T-helper 9 cell (primary cell): ENCODE measurements around the gene ATP5IF1.

Experiments
- DNase-seq: peaks from one replicate; pipeline ENCODE4 v3.0.0-alpha.2; 2020
- total RNA-seq, 2 donors: gene quantifications; one replicate each; lab custom pipeline; 2026; lab: John Stamatoyannopoulos, UW

ATP5IF1 gene
- 27.0 to 50.4 reads per million in 2 donors for total RNA-seq

- peak; percentile 89 for DNase-seq
Observed at GRCh38 chr1:28235755-28236655, at the start of gene ATP5IF1. TSS of gene ATP5IF1 (plus strand) at chr1:28236124. CDS start at chr1:28236184, 60 bp downstream.

GRCh38 chr1:28190337-28190979, 45.5 kb upstream of the ATP5IF1 start:
- no peak for DNase-seq

GRCh38 chr1:28190996-28191645, 44.8 kb upstream of the ATP5IF1 start:
- DNase-seq, result no peak

- DNase-seq, result no peak
Observed at GRCh38 chr1:28193701-28194161, 42.2 kb upstream of the ATP5IF1 start.

- no peak for DNase-seq
Observed at GRCh38 chr1:28194326-28195035, 41.4 kb upstream of the ATP5IF1 start.

GRCh38 chr1:28195780-28196179, 40.1 kb upstream of the ATP5IF1 start:
- no peak for DNase-seq

- no peak for DNase-seq
Observed at GRCh38 chr1:28196330-28196729, 39.6 kb upstream of the ATP5IF1 start.

DNA sequence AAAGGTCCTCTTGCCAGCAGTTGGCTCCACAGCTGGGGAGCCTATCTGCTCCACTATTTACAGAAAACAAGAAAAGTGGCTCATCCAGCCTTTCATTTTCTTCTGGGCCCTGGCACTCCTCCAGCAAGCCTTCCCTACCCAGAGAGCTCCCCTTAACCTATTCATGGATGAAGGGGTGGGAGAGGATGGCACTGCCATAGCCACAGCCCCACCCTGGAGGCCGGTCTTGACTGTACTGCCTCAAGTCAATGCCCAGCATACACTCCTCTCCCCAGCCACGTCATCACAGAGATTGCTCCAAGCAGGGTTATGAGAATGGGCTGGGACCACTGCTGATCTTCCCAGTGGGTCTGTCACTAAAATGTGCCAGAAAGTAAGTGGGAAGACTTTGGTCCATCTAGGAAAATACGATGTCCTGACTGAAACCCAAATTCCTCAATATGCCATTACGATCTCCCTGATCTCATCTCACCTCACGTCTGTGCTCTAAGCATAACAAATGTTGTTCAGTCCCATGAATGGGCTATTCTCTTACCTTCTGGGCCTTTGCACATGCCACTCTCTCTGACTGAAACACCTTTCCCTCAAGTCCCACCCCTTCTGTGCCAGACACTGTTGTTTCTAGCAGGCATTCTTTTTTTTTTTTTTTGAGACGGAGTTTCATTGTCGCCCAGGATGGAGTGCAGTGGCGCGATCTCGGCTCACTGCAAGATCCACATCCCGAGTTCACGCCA, 38.1 kb upstream of the ATP5IF1 start:
- no peak for DNase-seq

DNA sequence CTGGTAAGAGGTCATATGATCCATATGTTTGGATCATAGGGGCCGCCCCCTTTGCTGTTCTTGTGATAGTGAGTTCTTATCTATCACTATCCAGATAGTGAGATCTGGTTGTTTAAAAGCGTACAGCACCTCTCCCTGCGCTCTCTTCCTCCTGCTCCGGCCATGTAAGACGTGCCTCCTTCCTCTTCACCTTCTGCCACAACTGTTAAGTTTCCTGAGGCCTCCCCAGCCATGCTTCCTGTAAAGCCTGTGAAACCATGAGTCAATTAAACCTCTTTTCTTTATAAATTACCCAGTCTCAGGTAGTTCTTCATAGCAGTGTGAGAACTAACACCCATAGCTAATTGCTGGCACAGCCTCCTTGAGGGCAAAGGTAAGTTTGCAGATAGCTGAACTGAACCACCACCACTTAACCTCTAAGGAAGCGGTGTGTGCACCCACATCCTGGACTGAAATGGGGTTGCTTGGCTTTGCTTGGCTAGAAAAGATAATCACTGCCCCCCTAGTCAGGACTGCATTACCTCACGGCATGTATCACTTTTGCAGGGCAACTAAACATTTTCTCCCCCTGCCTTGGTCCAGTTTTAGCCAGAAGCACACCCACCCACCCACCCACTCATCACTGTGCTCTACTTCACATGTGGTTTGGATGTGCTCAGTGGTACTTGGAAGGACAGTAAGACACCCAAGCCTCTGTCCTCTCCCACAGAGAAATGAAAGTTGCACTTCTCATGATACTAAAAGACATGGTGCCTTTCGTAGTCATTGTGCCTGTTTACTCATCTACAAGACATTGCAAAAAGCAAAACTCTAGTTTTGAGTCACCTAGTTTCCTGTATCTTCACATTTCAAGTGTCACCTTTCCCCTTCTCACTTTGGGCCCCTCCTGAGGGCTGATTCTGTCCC, 36.3 kb upstream of the ATP5IF1 start:
- peak; percentile 41 for DNase-seq

DNA sequence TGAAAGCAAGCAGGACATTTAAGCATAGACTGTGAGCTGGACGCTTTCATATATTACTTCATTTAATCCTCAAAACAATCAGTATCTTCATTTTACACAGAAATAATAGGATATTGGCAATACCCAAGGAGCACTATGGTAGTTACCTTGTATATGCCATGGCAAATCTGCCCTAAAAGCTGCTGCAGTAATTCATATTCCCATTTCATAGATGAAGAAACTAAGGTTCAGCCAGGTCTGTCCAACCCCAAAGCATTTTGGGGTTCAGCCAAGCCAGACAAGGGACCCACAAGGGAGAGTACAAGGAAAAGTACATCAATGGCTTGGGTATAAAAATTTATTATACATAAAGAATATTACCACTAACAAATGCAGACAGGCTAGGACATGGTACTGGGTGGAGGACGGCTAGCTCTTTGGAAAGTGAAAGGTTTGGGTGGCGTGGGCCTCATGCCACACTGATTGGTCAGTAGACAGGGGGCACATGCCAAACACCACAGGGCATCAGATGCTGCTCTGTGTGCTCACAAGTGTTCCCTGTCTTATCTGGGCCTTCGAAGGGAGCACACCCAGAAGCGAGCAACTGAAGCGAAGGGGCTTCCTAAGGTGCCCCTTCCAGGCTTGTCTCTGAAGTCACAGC, 35.6 kb upstream of the ATP5IF1 start:
- DNase-seq, result no peak

- DNase-seq, result no peak
Observed at GRCh38 chr1:28205243-28205642, 30.7 kb upstream of the ATP5IF1 start.

DNA sequence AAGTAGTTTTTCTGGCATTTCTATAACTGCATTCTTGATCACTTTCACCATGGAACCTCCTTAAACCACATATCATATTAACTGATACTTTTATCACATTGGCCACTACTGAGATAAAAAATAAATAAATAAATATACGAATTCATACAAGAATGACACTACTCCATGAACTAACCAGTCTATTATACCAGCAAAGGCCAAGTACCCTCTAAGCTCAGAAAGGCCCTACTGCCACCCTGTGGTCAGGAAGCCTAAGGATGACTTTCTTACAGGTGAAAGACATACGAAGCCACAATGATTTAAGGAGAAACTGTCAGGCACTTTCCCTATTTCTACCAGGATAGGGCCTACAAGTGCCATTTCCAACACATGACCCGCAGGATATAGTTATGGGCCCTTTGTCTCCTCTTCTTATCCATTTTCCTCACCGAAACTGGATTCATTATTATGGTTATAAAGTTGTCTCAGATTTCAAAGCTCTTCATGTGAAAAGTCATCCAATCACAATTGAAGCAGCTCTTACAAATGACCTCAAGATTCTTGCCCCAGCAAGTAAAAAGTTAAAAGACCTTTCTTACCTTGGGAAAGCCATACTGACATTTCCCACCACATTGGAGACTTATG, 27.0 kb upstream of the ATP5IF1 start:
- peak; percentile 34 for DNase-seq

DNA sequence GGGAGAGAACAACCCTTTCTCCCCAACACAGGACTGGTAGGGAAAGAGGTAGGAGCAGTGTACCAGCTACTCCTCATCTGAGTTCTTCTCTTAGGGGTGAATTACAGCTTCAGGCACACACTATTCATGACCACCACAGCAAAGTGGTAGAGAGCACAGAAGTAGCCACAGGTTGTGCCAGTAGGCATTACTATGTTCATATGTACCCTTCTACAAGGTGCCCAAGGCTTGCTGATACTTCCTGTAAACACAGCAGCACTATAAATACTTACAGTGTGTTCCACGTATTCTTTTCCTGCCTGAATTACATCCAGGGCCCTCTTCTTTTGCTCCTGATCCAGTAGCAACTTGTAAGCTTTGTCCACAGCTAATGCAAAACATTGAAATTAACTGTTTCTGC, 26.2 kb upstream of the ATP5IF1 start:
- DNase-seq, result no peak

DNA sequence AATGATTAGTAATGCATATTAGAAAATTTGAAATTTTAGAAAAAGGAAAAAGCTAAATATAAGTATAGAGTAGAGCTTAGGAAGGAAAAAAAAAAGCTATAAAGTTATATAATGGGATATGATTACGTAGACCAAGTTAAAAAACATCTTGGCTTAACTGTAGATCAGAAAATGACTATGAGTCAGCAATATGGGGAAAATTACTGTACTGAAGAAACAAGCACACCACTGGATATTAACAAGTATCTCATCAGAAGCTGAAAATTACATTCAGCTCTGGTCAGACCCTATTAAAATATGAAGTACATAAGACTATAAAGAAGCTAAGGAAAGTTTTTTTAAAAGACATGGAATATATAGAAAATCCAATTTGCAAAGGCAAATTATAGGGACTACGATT, 22.6 kb upstream of the ATP5IF1 start:
- DNase-seq, result no peak

DNA sequence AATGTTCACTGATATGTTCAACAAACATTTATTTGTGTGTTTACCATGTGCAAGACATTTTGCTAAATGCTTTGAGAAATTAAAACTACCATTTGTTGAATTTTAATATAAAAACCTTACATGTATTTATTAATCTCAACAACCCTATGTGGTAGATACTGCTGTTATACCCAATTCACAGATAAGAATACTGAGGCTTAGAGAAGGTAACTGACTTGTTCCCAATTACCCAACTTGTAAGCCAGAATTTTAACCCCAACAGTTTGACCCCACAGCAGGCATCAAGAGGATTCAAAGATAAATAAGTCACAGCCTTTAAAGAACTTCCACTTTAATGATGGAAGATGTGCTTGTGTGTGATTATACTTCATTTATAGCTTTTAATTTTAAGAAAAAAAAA, 6.8 kb upstream of the ATP5IF1 start:
- no peak for DNase-seq

- DNase-seq, result no peak
Observed at GRCh38 chr1:28229996-28230395, 5.9 kb upstream of the ATP5IF1 start.

DNA sequence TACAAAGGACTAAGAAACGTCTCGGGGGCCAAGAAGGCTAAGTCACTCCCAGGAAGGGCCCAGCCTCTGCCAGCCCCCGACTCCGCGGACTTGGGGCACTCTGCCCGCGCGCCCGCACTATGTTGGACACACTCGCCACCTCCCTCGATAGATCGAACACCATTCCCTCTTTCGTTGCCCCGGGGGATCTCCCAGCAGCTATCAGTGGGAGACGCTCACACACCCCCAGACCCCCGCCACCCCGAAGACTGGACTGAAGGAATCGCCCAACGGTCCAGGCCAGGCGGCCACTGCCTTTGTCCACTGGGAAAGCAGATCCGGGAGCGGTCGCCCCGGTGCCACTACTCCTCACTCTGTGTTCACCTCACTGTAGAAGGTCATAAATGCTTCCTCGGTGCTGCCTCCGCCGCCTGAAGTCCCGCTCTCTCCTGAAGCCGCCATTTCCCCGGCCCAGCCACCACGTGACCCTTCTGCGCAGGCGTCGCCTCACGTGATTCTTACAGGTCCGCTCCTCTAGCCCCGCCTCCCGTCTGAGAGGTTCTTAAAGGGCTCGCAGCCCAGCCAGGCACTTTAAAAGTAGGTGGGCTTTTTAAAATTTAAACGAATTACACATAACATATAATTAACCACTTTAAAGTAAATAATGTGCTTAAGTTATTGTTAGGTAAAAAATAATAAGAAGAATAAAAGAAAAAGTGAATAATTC, 3.2 kb upstream of the ATP5IF1 start, which contains the start of gene DNAJC8:
Gene DNAJC8 (minus strand): TSS at position 472 of the 706 bp plus-strand sequence. CDS start 31 bp downstream, at position 441.
- peak; percentile 94 for DNase-seq

GRCh38 chr1:28233264-28233606, 2.7 kb upstream of the ATP5IF1 start:
- no peak for DNase-seq

DNA sequence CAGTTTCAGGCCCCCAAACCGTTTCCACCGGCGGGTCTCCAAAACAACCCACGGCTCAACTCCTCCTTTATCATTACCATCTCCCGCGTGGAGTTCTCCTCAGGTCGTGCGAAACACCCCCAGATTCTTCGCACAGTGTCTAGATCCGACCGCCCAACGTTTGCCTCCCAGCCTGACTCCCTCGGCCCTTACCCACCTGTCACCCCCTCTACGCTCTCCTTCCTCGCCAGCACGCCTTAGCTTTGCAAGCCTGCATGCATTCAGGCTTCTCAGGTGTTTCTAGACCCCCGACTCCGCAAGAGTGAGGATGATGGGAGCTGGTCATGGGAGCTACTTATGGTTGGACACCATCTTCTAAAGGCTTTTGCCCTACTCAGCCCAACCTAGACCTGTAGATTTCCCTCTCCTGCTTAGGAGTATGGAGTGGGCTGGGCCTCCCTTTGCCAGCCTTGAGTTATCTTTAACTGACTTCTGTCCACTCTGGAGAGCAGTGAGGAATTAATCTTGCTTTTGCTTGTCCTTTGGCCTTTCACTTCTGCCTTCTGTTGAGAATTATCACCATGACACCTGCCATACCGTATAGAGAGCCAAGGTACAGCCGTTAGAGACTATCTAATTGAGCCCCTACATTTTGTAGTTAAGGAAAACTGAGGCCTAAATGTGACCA, 865 bp downstream of the ATP5IF1 start:
- no peak for DNase-seq
